CD8-positive, alpha-beta memory T cell (primary cell): Measurements from ENCODE around the gene GABRD. TPM values are rescaled to one million over a fixed set of nuclear protein-coding genes. Genes with fewer than 3 reads are reported as not detected.

Source experiments
- CTCF ChIA-PET: fragments of 350-600 bp; sonication (Branson Sonifier 250); formaldehyde crosslinking; loops from one replicate; lab custom pipeline; 2021; ENCODE audit warnings: antibody characterized with exemption; lab: Charles Lee
- POLR2A ChIA-PET: fragments of 350-600 bp; sonication (Branson Sonifier 250); formaldehyde crosslinking; loops from one replicate; lab custom pipeline; 2021; ENCODE audit warnings: antibody characterized with exemption; lab: Charles Lee
- DNase-seq, 5 donors: peaks; one replicate each; pipeline versions ENCODE4 v3.0.0 to v3.0.0-alpha.2; 2020 to 2022; ENCODE audit warnings: mixed read lengths in 1 of 5
- H3K27ac ChIP-seq: one replicate; pipeline ENCODE4 v1.7.0; 2013; ENCODE audit warnings: low read depth, mild to moderate bottlenecking, low read length, moderate library complexity
- H3K27me3 ChIP-seq: 2 replicates; pipeline ENCODE4 v1.7.0; 2013; ENCODE audit warnings: low read length, mild to moderate bottlenecking; ENCODE audit not compliant: insufficient read depth, poor library complexity, severe bottlenecking
- H3K36me3 ChIP-seq: 2 replicates; pipeline ENCODE4 v1.7.0; 2013; ENCODE audit warnings: mild to moderate bottlenecking, low read length, moderate library complexity; ENCODE audit not compliant: insufficient read depth
- H3K4me1 ChIP-seq: 2 replicates; pipeline ENCODE4 v1.7.0; 2013; ENCODE audit warnings: mild to moderate bottlenecking, low read length, moderate library complexity; ENCODE audit not compliant: insufficient read depth
- H3K4me3 ChIP-seq: 2 replicates; pipeline ENCODE4 v1.7.0; 2013; ENCODE audit warnings: mild to moderate bottlenecking, low read length
- H3K9me3 ChIP-seq: 2 replicates; pipeline ENCODE4 v1.7.0; 2013; ENCODE audit warnings: mild to moderate bottlenecking, low read length
- H3K27ac Mint-ChIP-seq, 8 donors: one replicate each; pipeline ENCODE4 v1.8.0; 2020 to 2021; ENCODE audit warnings: mixed read lengths in 8 of 8, mild to moderate bottlenecking in 6 of 8, inconsistent platforms in 3 of 8, moderate library complexity in 3 of 8
- H3K27me3 Mint-ChIP-seq, 2 donors: one replicate each; pipeline ENCODE4 v1.8.0; 2020 to 2021; ENCODE audit warnings: mixed read lengths in 2 of 2, mild to moderate bottlenecking in 1 of 2, moderate library complexity in 1 of 2
- H3K36me3 Mint-ChIP-seq, 3 donors: one replicate each; pipeline ENCODE4 v1.8.0; 2020 to 2021; ENCODE audit warnings: mixed read lengths in 3 of 3, inconsistent platforms in 1 of 3, mild to moderate bottlenecking in 1 of 3
- H3K4me1 Mint-ChIP-seq, 3 donors: one replicate each; pipeline ENCODE4 v1.8.0; 2020 to 2021; ENCODE audit warnings: mixed read lengths in 3 of 3, inconsistent platforms in 1 of 3, mild to moderate bottlenecking in 1 of 3
- H3K4me3 Mint-ChIP-seq, 7 donors: one replicate each; pipeline ENCODE4 v1.8.0; 2020 to 2021; ENCODE audit warnings: mixed read lengths in 7 of 7, mild to moderate bottlenecking in 6 of 7, moderate library complexity in 4 of 7, inconsistent platforms in 2 of 7
- H3K9me3 Mint-ChIP-seq, 5 donors: one replicate each; pipeline ENCODE4 v1.8.0; 2020 to 2022; ENCODE audit warnings: mixed read lengths in 5 of 5, mild to moderate bottlenecking in 3 of 5, moderate library complexity in 2 of 5, inconsistent platforms in 1 of 5
- polyA plus RNA-seq: library from polyadenylated mRNA; unstranded; fragments of 300-500 nt; fragmentation: Illumina TruSeq; gene quantifications from one replicate; pipeline ENCODE4 v1.2.3, GENCODE V29; 2021
- total RNA-seq, 2 experiments: library from RNA; stranded (reverse); gene quantifications; one replicate each; pipeline ENCODE4 v1.2.3, GENCODE V29; 2021

Gene GABRD
- total and polyA plus RNA-seq, 3 experiments from 2014 or later: not detected

GRCh38 chr1:2032737-2033136 lies 13.6 kb downstream of the GABRD start:
- no peak overlapping the region for H3K4me3 Mint-ChIP-seq
- ChIA-PET POLR2A (no interaction called here), CTCF (interaction anchor here (0.8 kb wide), 1 partner anchor 12 kb away, joined by 3 read pairs; no protein-coding TSS in a partner anchor)
- Histone ChIP-seq H3K4me1 (no peaks in the 10 kb centered on the region), H3K4me3 (no peak overlapping the region), H3K27ac (no peak overlapping the region), H3K9me3 (no peaks in the 10 kb centered on the region), H3K36me3 (no peaks in the 10 kb centered on the region), H3K27me3 (no peaks in the 10 kb centered on the region)
- no peak for DNase-seq
- no peaks in the 10 kb centered on the region for H3K36me3 Mint-ChIP-seq
- no peaks in the 10 kb centered on the region for H3K4me1 Mint-ChIP-seq
- no peaks in the 10 kb centered on the region for H3K9me3 Mint-ChIP-seq
- H3K27me3 Mint-ChIP-seq: peaks cover 3 to 4% of the 10 kb centered on the region in 2 donors
- no peak overlapping the region for H3K27ac Mint-ChIP-seq

DNA sequence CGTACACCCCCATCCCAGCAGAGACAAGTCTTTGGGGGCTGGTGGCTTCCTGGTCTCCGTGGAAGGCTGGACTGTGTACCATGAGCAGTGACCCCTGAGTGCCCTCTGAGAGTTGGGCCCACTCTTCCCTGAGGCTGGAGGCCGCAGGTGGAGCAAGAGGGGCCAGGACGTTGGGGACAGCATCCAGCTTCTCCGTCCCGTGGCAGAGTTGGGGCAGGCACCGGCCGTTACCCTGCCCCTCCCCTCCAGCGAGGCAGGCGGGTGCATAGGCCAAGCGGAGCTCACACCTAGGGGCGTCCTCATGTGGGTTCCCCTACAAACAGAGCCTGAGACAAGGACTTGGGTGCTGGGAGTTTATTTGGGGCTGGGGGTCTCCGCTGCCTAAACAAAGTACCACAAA lies 14.0 kb downstream of the GABRD start:
- Histone ChIP-seq H3K36me3 (no peaks in the 10 kb centered on the region), H3K27ac (no peak overlapping the region), H3K9me3 (no peaks in the 10 kb centered on the region), H3K27me3 (no peaks in the 10 kb centered on the region), H3K4me3 (no peak overlapping the region), H3K4me1 (no peaks in the 10 kb centered on the region)
- DNase-seq: no peak
- H3K27ac Mint-ChIP-seq: no peak overlapping the region
- no peaks in the 10 kb centered on the region for H3K4me1 Mint-ChIP-seq
- H3K27me3 Mint-ChIP-seq: peaks cover 3 to 4% of the 10 kb centered on the region in 2 donors
- H3K36me3 Mint-ChIP-seq: no peaks in the 10 kb centered on the region
- no peak overlapping the region for H3K4me3 Mint-ChIP-seq
- ChIA-PET POLR2A (no interaction called here), CTCF (no interaction called here)
- H3K9me3 Mint-ChIP-seq: no peaks in the 10 kb centered on the region

DNA sequence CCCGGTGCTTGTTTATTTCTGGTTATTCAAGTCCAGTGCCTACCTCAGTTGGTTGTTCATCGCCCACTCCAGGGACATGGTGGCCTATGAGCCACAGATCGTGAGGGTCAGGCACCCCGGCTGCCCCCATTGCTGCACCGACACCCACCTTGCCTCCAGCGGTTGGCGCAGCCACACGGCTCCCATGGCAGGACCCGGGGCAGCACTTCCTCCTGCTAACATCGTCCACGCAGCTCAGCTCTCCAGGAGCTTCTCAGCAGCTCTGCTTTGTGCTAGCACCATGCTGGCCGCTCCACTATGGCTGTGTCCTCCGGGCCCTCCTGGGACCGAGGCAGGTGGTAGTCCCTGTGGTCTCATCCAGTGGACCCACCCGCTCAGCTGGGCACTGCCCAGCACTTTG lies 17.1 kb downstream of the GABRD start:
- CTCF ChIA-PET: interaction anchor here (2.7 kb wide), 1 partner anchor 8 kb away, joined by 12 read pairs; no protein-coding TSS in a partner anchor
- no peak overlapping the region for H3K27ac Mint-ChIP-seq
- no peak overlapping the region for H3K4me3 Mint-ChIP-seq
- Histone ChIP-seq H3K36me3 (no peaks in the 10 kb centered on the region), H3K4me3 (no peak overlapping the region), H3K27me3 (no peaks in the 10 kb centered on the region), H3K4me1 (no peaks in the 10 kb centered on the region), H3K27ac (no peak overlapping the region), H3K9me3 (no peaks in the 10 kb centered on the region)
- peaks cover 3 to 4% of the 10 kb centered on the region in 2 donors for H3K27me3 Mint-ChIP-seq
- POLR2A ChIA-PET: interaction anchor here (0.6 kb wide), 1 partner anchor 214 kb away, joined by 4 read pairs; no protein-coding TSS in a partner anchor
- no peaks in the 10 kb centered on the region for H3K4me1 Mint-ChIP-seq
- no peaks in the 10 kb centered on the region for H3K36me3 Mint-ChIP-seq
- no peak for DNase-seq
- H3K9me3 Mint-ChIP-seq: no peaks in the 10 kb centered on the region

- no peaks in the 10 kb centered on the region for H3K9me3 Mint-ChIP-seq
- no peaks in the 10 kb centered on the region for H3K9me3 ChIP-seq
- no peak overlapping the region for H3K27ac Mint-ChIP-seq
- H3K36me3 Mint-ChIP-seq: no peaks in the 10 kb centered on the region
- no peaks in the 10 kb centered on the region for H3K4me1 Mint-ChIP-seq
- no peaks in the 10 kb centered on the region for H3K36me3 ChIP-seq
- H3K27ac ChIP-seq: no peak overlapping the region
- ChIA-PET CTCF (no interaction called here), POLR2A (no interaction called here)
- H3K4me3 ChIP-seq: no peak overlapping the region
- no peak overlapping the region for H3K4me3 Mint-ChIP-seq
- DNase-seq: no peak
- peaks cover 3 to 4% of the 10 kb centered on the region in 2 donors for H3K27me3 Mint-ChIP-seq
- H3K27me3 ChIP-seq: no peaks in the 10 kb centered on the region
- H3K4me1 ChIP-seq: no peaks in the 10 kb centered on the region
Observed at GRCh38 chr1:2037314-2037979, 18.3 kb downstream of the GABRD start.

GRCh38 chr1:2038229-2038628 lies 19.1 kb downstream of the GABRD start:
- DNase-seq: no peak
- Histone ChIP-seq H3K36me3 (no peaks in the 10 kb centered on the region), H3K27ac (no peak overlapping the region), H3K9me3 (no peaks in the 10 kb centered on the region), H3K4me1 (no peaks in the 10 kb centered on the region), H3K27me3 (no peaks in the 10 kb centered on the region), H3K4me3 (no peak overlapping the region)
- CTCF ChIA-PET: no interaction called here
- POLR2A ChIA-PET: no interaction called here
- Mint-ChIP-seq H3K27ac (no peak overlapping the region), H3K4me3 (no peak overlapping the region), H3K27me3 (peaks cover 1 to 3% of the 10 kb centered on the region in 2 donors), H3K9me3 (no peaks in the 10 kb centered on the region), H3K4me1 (no peaks in the 10 kb centered on the region), H3K36me3 (no peaks in the 10 kb centered on the region)

- Mint-ChIP-seq H3K27ac (no peak overlapping the region), H3K4me3 (no peak overlapping the region), H3K27me3 (no peaks in the 10 kb centered on the region), H3K9me3 (no peaks in the 10 kb centered on the region), H3K4me1 (peaks cover 4% of the 10 kb centered on the region in 3 donors), H3K36me3 (no peaks in the 10 kb centered on the region)
- H3K9me3 ChIP-seq: no peaks in the 10 kb centered on the region
- DNase-seq: no peak
- no peaks in the 10 kb centered on the region for H3K36me3 ChIP-seq
- POLR2A ChIA-PET: no interaction called here
- H3K27ac ChIP-seq: no peak overlapping the region
- no peaks in the 10 kb centered on the region for H3K4me1 ChIP-seq
- no peak overlapping the region for H3K4me3 ChIP-seq
- no peaks in the 10 kb centered on the region for H3K27me3 ChIP-seq
- CTCF ChIA-PET: no interaction called here
Observed at GRCh38 chr1:2039251-2039650, 20.1 kb downstream of the GABRD start.

DNA sequence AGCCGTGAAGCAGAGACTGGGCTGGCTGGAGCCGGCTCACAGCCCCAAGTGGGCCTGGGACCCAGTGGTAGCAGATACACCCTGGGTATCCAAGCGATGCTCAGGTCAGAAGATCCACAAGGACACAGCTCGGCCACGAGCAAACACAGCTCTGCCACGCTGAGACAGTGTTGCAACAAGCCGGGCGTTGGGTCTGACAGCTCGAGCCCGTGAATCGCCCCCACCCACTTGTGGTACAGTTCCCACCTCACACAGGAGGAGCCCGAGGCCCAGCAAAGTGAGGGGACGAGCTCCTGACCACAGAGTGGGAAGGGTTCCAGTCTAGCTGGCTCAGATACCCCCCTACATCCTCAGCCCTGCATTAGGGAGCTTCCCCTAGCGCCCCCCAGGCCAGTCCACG lies 22.2 kb downstream of the GABRD start:
- no peaks in the 10 kb centered on the region for H3K9me3 ChIP-seq
- H3K27me3 ChIP-seq: no peaks in the 10 kb centered on the region
- H3K4me3 ChIP-seq: no peak overlapping the region
- Mint-ChIP-seq H3K9me3 (no peaks in the 10 kb centered on the region), H3K4me3 (no peak overlapping the region), H3K4me1 (peaks cover 9 to 17% (median 12%) of the 10 kb centered on the region in 3 donors), H3K27ac (no peak overlapping the region), H3K36me3 (no peaks in the 10 kb centered on the region), H3K27me3 (peaks cover 0 to 2% of the 10 kb centered on the region in 2 donors)
- ChIA-PET POLR2A (interaction anchor here (0.6 kb wide), 1 partner anchor 110 kb away, joined by 7 read pairs; no protein-coding TSS in a partner anchor), CTCF (no interaction called here)
- H3K4me1 ChIP-seq: peaks cover 8% of the 10 kb centered on the region
- no peaks in the 10 kb centered on the region for H3K36me3 ChIP-seq
- no peak overlapping the region for H3K27ac ChIP-seq
- no peak for DNase-seq

- no peak for DNase-seq
- H3K4me1 ChIP-seq: peaks cover 8% of the 10 kb centered on the region
- no peaks in the 10 kb centered on the region for H3K27me3 ChIP-seq
- no peaks in the 10 kb centered on the region for H3K36me3 ChIP-seq
- H3K4me3 ChIP-seq: no peak overlapping the region
- no peak overlapping the region for H3K27ac Mint-ChIP-seq
- no peaks in the 10 kb centered on the region for H3K9me3 Mint-ChIP-seq
- H3K36me3 Mint-ChIP-seq: no peaks in the 10 kb centered on the region
- ChIA-PET CTCF (no interaction called here), POLR2A (interaction anchor here (0.6 to 0.7 kb wide), 2 partner anchors 11 to 110 kb away, joined by 4 to 7 read pairs; no protein-coding TSS in a partner anchor)
- no peak overlapping the region for H3K4me3 Mint-ChIP-seq
- peaks cover 9 to 17% (median 12%) of the 10 kb centered on the region in 3 donors for H3K4me1 Mint-ChIP-seq
- H3K9me3 ChIP-seq: no peaks in the 10 kb centered on the region
- H3K27ac ChIP-seq: no peak overlapping the region
- peaks cover 0 to 2% of the 10 kb centered on the region in 2 donors for H3K27me3 Mint-ChIP-seq
Observed at GRCh38 chr1:2041887-2042286, 22.7 kb downstream of the GABRD start.
